GM10266 (cell line): Measurements from ENCODE around the gene ATP11C.

Source experiments
- DNase-seq: peaks from one replicate; pipeline ENCODE4 v3.0.0; 2012; ENCODE audit errors: extremely low spot score
- CTCF ChIP-seq: IDR thresholded peaks from 2 replicates; pipeline ENCODE4 v1.5.1; 2012; ENCODE audit warnings: mild to moderate bottlenecking, low read depth; ENCODE audit not compliant: control insufficient read depth, insufficient read depth; ENCODE audit errors: missing control alignments

ATP11C gene

DNA sequence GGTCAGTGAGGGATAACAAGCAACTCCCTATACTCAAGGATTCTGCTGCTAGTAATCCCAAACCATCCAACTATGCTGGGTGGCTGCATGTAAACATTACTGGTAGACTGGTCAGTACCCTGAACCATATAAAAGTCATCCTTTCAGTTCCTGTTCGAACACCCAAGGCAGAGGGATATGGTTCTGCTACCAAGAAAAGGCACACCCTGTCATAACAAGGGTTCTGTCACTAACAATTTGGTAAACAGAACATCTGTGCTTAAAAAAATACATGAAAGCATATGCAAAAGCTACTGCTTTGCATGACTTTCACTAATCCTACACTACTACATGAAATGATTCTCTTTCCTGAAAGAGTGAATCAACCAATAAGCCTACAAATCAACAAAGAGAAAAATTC lies 148.0 kb downstream of the ATP11C start:
- no peak for DNase-seq
- TF ChIP-seq CTCF = no peak

DNA sequence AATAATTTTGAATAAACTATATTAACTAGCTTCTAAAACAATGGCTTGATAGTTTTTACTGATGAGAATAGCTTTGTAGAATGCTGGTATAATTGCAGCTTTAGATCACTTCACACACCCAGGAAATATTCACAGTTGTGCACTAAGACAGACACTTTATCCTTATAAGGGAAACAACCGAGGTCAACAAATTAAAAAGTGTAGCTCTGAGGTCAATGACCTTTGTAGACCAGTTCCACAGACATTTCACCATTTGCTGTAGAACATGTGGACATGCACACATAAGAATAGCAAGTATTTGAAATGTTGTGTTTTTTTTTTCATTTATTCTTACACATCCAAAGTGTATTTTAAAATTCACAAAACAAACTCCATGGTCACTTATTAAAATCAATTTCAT lies 148.9 kb downstream of the ATP11C start:
- no peak for DNase-seq
- no peak for TF ChIP-seq CTCF

DNA sequence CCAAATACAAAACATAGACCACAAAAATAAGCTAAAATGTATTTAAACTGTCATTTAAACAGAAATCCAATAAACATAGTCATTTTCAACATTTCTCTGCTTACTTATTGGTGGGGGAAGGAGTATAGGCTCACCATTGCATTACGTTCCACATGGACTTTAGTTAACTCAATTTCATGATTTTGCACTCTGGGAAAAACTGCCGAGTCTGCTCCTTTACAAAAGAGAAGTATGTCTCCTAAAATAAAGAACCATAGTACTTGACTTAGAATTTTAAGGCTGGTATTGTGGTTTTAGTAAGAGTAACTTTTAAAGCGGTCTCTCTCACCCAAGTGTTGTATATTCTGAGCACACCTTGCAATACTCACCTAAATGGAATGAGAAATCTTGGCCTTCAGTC lies 149.8 kb downstream of the ATP11C start:
- no peak for DNase-seq
- no peak for TF ChIP-seq CTCF

DNA sequence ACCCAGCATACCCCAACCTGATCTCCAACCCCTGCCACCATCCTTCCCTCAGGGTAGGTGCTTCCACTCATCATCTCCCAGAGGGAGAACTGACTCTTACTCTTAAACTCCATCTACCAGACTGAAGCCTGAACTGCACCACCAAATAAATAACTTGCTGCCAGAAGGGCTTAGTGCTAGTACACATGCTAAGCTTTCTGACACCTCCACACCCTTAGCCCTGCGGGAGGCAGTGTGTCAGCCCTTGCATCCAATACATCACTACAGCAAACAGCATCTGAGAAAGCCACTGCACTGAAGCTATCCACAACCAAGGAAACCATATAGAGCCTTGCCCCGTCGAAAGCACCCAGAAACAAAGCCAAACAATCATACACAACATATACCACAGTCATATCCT lies 156.3 kb downstream of the ATP11C start:
- no peak for TF ChIP-seq CTCF
- no peak for DNase-seq

- no peak for DNase-seq
- no peak for TF ChIP-seq CTCF
Observed at GRCh38 chrX:139770366-139770765, 162.5 kb downstream of the ATP11C start.

DNA sequence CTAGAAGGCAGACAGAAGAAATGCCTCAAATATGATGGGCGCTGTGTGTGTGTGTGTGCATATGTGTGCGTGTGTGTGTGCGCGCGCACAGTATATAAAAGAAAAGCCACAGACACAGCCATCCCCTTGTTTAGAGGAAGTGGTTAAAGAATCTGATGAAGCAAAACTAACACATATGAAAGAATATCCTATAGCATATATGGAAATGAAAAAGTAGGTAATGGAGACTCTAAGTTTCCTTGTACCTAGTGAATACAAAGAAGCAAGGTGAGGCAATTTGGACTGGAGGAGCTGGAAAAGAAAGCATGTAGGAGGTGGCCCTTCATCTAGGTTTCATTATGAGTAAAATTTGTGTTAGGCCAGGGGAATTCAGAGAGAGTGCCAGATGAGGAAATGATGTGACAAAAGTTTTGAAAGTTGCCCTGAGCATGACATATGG lies 166.3 kb downstream of the ATP11C start:
- TF ChIP-seq CTCF = no peak
- DNase-seq = peak; percentile 3

DNA sequence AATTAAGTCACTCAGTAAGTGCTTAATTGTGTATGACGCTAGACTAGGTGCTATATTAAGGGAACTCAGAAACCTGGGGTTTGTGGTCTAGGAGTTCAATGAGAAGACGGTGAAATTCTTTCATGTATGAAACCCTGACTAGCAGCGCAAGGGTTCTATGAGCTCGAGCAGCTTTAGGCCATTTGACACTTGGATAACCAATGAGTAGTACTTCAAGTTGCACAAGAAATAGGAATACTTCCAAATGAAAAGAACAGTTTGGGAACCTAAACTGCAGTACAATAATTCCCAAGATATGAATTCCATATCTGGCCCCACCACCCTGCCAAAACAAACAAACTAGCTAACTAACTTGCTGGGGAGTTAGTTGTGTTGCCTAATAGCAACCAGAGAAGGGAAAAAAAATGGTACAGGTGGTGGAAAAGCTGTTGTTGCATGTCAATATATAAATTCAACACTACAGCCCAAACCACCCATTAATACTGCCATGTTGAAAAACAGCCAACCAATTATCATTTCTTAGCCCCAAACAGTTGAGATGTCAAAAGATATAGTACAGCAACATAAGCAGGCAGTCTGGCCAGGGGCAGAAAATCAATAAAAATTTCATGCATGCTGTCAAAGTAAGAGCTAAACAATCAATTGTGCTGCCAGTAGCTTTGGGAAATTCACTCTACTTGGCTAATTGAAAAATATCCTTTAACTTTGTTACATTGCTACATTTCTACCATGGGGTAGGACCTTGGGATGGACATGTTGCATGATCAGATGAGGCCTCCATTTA lies 170.3 kb downstream of the ATP11C start:
- TF ChIP-seq CTCF = no peak
- peak; percentile 5 for DNase-seq
